ENCODE measurements around the gene ALDH1A2. TPM values are rescaled to one million over a fixed set of nuclear protein-coding genes. Genes with fewer than 3 reads are reported as not detected.

Gene ALDH1A2
- polyA plus RNA-seq, 1 donor (not counting 4 experiments of a cell fraction or from before 2014, with no cell fraction given), result 1.9 TPM

- Histone ChIP-seq H3K9me1 (ENCODE audit: control insufficient read depth, extremely low read depth, insufficient read depth, low read length) (no peaks in the 10 kb centered on the region), H3K36me3 (ENCODE audit: control insufficient read depth in 2 of 2, extremely low read depth in 1 of 2, insufficient read depth in 2 of 2, low read length in 2 of 2) (no peaks in the 10 kb centered on the region), H3K9ac (ENCODE audit: control insufficient read depth, extremely low read depth, insufficient read depth, low read length) (no peak overlapping the region), H3K27me3 (ENCODE audit: control insufficient read depth, extremely low read depth, insufficient read depth, low read length) (no peaks in the 10 kb centered on the region), H4K20me1 (ENCODE audit: control insufficient read depth, extremely low read depth, insufficient read depth, low read length) (no peaks in the 10 kb centered on the region), H3K27ac (ENCODE audit: control insufficient read depth, insufficient read depth, low read length) (no peak overlapping the region), H3K9me3 (ENCODE audit: control insufficient read depth, low read depth, low read length) (peaks cover 7% of the 10 kb centered on the region), H3K4me1 (ENCODE audit: control insufficient read depth, extremely low read depth, insufficient read depth, low read length) (no peaks in the 10 kb centered on the region), H3K4me2 (ENCODE audit: control insufficient read depth, extremely low read depth, insufficient read depth, low read depth, low read length) (no peak overlapping the region), H3K79me2 (ENCODE audit: control insufficient read depth, insufficient read depth, low read length) (no peaks in the 10 kb centered on the region), H3K4me3 (ENCODE audit: control insufficient read depth in 2 of 3, extremely low read depth in 1 of 3, insufficient read depth in 2 of 3, low read depth in 1 of 3, low read length in 3 of 3) (no peak overlapping the region), H2AFZ (ENCODE audit: control insufficient read depth, low read length) (no peak overlapping the region)
- no peak for TF ChIP-seq CTCF (optimal IDR thresholded peaks at IDR 0.05 in 1 of 3, IDR thresholded peaks at IDR 0.05 in 1 of 3, conservative IDR thresholded peaks at IDR 0.05 in 1 of 3; ENCODE audit: extremely low read depth in 1 of 3, insufficient read depth in 2 of 3, low read length in 3 of 3)
- no peak for TF ChIP-seq EZH2 (IDR thresholded peaks at IDR 0.05; ENCODE audit: low read length)
- DNase-seq (ENCODE audit: low read depth, low spot score) (no peak), FAIRE-seq (no peak)
- dilution Hi-C loops (cut with MboI; ENCODE audit: extremely low pct_ligation_motif_present, low sequenced_read_pairs), result no loop called here
These were observed 39.0 kb downstream of the ALDH1A2 start for GRCh38 chr15:58026552-58026951.

- Histone ChIP-seq H3K4me2 (ENCODE audit: control insufficient read depth, extremely low read depth, insufficient read depth, low read depth, low read length) (no peak overlapping the region), H2AFZ (ENCODE audit: control insufficient read depth, low read length) (no peak overlapping the region), H3K27me3 (ENCODE audit: control insufficient read depth, extremely low read depth, insufficient read depth, low read length) (no peaks in the 10 kb centered on the region), H3K9ac (ENCODE audit: control insufficient read depth, extremely low read depth, insufficient read depth, low read length) (no peak overlapping the region), H4K20me1 (ENCODE audit: control insufficient read depth, extremely low read depth, insufficient read depth, low read length) (no peaks in the 10 kb centered on the region), H3K9me3 (ENCODE audit: control insufficient read depth, low read depth, low read length) (peaks cover 7% of the 10 kb centered on the region), H3K4me3 (ENCODE audit: control insufficient read depth in 2 of 3, extremely low read depth in 1 of 3, insufficient read depth in 2 of 3, low read depth in 1 of 3, low read length in 3 of 3) (no peak overlapping the region), H3K9me1 (ENCODE audit: control insufficient read depth, extremely low read depth, insufficient read depth, low read length) (no peaks in the 10 kb centered on the region), H3K79me2 (ENCODE audit: control insufficient read depth, insufficient read depth, low read length) (no peaks in the 10 kb centered on the region), H3K36me3 (ENCODE audit: control insufficient read depth in 2 of 2, extremely low read depth in 1 of 2, insufficient read depth in 2 of 2, low read length in 2 of 2) (no peaks in the 10 kb centered on the region), H3K4me1 (ENCODE audit: control insufficient read depth, extremely low read depth, insufficient read depth, low read length) (no peaks in the 10 kb centered on the region), H3K27ac (ENCODE audit: control insufficient read depth, insufficient read depth, low read length) (no peak overlapping the region)
- no peak for TF ChIP-seq EZH2 (IDR thresholded peaks at IDR 0.05; ENCODE audit: low read length)
- TF ChIP-seq CTCF (optimal IDR thresholded peaks at IDR 0.05 in 1 of 3, IDR thresholded peaks at IDR 0.05 in 1 of 3, conservative IDR thresholded peaks at IDR 0.05 in 1 of 3; ENCODE audit: extremely low read depth in 1 of 3, insufficient read depth in 2 of 3, low read length in 3 of 3), result no peak
- dilution Hi-C loops (cut with MboI; ENCODE audit: extremely low pct_ligation_motif_present, low sequenced_read_pairs), result no loop called here
- no peak for FAIRE-seq
- no peak for DNase-seq (ENCODE audit: low read depth, low spot score)
These were observed 39.5 kb downstream of the ALDH1A2 start for GRCh38 chr15:58026051-58026450.

Data from keratinocyte (primary cell).